ENCODE data around the gene CDC42SE2.

GRCh38 chr5:131353991-131354390 is 90.1 kb downstream of the CDC42SE2 start:
- no peak for TF ChIP-seq CTCF (conservative IDR thresholded peaks at IDR 0.05; ENCODE audit: low read depth in 2 of 2)
- no peak for TF ChIP-seq EZH2 (IDR thresholded peaks at IDR 0.05; ENCODE audit: low read depth, unreplicated experiment)
- no peak for TF ChIP-seq REST (IDR thresholded peaks at IDR 0.05; ENCODE audit: unreplicated experiment)
- TF ChIP-seq EZH2phosphoT487 (IDR thresholded peaks at IDR 0.05; ENCODE audit: unreplicated experiment): no peak
